Measurements from ENCODE around the gene CPNE4.
"Not testable (repeated sequence)": the region's sequence is repeated elsewhere in the genome, so short reads cannot be mapped to it uniquely, and the experiment has no call there.

The CPNE4 gene

DNA sequence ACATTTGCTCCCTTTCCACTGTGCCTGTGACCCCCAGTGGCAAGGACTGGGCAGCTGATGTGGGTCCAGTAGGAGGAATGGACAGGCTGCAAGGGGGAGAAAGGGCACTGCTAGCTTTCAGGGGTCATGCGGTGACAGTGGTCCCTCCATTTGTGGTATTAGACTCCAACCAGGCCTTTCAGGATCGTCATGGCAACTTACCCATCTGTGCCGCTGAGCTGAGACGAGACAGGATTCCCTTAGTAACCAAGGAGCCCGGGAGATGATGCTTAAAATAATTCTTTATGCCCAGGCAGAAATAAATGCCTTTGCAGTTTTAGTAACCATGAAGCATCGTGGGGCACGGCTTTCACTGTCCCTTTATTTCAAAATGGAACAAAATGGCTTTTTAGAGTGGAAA is 516.1 kb downstream of the CPNE4 start:
- DNase-seq, result no peak

DNA sequence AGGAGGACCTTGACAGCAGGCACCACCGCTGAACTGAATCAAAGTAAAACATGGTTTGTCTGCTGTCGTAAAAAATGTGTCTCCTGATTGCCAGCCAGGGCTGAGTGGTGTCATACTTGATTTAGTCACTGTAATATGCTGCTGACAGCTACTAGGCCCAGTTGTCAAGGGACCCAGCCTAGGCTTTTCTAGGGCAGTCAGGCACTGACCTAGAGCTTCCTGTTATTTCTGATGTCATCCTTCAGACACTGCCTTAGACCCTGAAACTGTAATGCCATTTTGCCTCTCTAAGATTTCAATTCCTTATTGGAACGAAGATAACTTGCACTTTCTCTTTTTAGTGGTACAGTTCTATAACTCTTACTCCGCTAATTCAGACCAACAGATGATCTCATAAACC is 529.4 kb downstream of the CPNE4 start:
- DNase-seq, result no peak

DNA sequence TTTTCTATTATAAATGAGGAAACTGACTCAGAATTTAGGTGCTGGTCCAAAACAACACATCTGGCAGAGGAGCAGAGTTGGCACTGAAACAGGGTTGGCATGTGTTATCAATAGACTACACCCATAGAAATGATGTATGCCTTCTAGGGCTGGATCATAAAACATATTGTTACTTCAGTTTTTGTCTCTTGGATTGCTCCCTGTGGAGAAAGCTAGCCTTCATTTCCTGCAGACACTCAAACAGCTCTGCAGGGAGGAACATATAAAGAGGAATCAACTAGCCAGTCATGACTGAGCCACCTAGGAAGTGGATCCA is 531.5 kb downstream of the CPNE4 start:
- DNase-seq, result no peak

DNA sequence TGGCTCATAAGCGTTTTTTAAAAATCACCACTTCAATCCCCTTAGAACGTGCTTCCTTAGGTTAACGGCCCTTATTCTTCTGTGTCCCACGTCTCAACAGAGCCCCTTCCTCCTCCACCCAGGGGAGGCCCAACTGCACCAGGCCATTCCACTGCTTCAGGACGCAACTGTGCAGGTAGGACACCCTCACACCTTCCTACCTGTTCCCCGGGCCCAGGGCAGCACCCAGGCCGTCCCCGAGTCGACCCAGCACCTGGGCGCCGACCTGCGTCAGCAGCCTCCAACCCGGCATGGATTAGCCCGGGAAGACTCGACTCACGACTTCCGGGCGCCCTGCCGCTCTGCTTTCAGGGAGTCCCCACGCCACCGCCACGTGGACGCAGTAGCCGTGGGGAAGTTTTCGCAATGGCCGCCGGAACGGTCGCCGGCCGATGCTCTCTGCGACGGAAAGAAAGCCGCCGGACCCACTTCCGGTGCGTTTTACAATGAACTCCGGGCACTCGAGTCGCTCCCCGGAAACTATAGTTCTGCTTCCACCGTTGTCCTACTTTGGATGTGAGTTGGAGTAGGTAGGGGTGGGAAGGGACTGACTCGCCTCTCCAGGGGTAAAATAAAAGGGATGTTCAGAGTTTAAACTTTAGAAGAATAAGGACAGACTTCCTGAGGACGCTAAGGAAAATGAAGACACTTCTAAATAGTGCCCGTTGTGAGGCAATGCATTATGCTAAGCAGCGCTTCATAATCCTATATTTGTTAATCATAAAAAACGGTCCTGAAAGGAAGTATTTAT is 532.1 kb downstream of the CPNE4 start, which contains the start of gene MRPL3:
MRPL3 (minus strand) TSS at position 442 of the 790 bp plus-strand sequence; CDS start at position 292, 150 bp downstream.
- peak; percentile 94 for DNase-seq

GRCh38 chr3:131501949-131502348 is 532.9 kb downstream of the CPNE4 start:
- DNase-seq, result no peak

- no peak for DNase-seq
Observed at GRCh38 chr3:131494706-131495105, 540.1 kb downstream of the CPNE4 start.

DNA sequence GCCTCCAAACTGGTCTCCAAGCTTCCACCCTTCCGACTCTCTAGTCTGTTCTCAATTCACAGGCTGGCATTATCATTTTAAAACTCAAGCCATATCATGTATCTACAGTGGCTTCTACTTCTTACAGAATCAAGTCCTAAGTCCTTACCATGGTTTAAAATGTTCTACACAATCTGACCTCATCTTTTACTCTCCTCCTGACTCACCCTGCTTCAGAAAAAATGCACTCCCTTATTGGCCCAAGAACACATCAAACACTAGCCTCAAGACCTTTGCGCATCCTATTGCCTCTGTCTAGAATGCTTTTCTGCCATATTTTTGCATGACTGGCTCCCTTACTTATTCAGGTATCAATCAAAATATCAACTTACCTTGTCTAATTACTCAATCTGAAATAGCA is 543.0 kb downstream of the CPNE4 start:
- DNase-seq, result no peak

DNA sequence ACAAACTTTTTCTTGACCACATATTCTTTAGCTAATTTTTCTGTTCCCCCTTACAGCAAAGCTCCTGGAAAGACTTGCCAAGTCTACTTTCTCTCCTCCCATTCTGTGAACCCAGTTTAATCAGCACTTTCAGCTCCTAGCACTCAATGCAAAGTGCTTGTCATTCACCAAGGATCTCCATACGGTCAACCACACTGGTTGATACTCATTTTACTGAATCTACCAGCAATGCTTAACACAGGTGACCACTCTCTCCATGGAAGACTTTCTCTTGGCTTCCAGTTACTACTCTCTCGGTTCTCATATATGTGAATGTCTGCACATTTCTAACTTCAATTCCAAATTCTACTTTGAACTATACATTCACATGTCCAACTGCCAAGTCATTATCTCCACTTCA is 543.7 kb downstream of the CPNE4 start:
- DNase-seq, result no peak

GRCh38 chr3:131486545-131486944 is 548.3 kb downstream of the CPNE4 start:
- not testable (repeated sequence) for DNase-seq

DNA sequence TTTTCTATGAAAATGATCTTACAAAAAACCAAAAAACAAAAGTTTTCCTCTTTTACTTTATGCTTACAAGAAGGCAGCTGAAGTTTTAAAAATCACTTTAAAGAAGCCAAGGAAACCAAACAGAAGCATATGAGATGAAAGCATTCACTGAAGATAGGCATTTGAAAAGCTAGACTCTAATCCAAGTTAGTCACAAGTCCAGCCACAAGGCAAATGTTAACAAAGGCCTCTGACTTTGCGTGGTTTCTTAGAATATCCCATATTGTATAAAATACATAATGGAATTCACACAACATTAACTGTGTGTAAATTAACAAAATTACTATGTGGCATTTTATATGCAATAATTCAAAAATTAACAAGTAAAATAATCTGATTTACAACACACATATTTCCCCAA is 549.7 kb downstream of the CPNE4 start:
- no peak for DNase-seq

DNA sequence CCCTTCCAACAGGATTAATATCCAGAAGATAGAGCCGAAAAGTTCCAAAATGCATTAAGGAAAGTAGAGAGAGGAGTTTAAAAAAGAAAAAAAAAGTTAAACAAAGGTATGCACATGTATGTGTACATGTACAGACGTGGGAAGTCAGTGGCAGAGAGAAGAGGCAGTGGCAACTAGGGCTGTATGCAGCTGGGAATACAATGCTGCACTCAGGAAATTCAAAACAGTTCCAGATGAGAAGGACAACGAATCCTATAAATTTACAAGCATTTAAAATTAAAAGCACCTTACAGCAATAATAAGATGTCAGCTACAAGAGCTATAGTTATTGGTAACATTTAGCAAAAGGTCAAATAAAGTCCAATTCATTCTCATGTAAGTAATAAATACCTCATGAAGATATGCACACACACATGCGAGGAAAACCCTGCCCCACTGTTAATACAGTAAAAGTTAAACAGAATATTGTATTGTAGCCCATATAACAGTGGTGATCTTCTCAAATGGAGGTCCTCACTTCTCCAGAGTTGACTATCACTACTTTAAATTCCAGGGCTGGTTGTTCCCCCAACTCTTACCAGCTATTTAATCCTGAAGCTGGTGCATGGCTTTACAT is 550.2 kb downstream of the CPNE4 start:
- DNase-seq, result no peak
